PC-9 (cell line): ENCODE results near the gene SPATS2.

Experiments
- CTCF ChIP-seq: fragments of 200-600 bp; sonication (generic); conservative IDR thresholded peaks from 2 replicates; pipeline ENCODE4 v1.6.1; 2017; ENCODE audit warnings: mixed run types, antibody characterized with exemption, mild to moderate bottlenecking, moderate library complexity
- EZH2 ChIP-seq: fragments of 200-600 bp; sonication (generic); IDR thresholded peaks from 2 replicates; pipeline ENCODE4 v1.8.0; 2017; ENCODE audit warnings: antibody characterized with exemption, low read depth

GRCh38 chr12:49389387-49389703, 22.1 kb downstream of the SPATS2 start:
- TF ChIP-seq EZH2 (no peak), CTCF (no peak)
